ENCODE data around the gene DNMT3B. TPM values are rescaled to one million over a fixed set of nuclear protein-coding genes. Genes with fewer than 3 reads are reported as not detected.

Gene DNMT3B
- total and polyA plus RNA-seq, 9 donors, result 0.46 to 2.1 (median 0.80) TPM

DNA sequence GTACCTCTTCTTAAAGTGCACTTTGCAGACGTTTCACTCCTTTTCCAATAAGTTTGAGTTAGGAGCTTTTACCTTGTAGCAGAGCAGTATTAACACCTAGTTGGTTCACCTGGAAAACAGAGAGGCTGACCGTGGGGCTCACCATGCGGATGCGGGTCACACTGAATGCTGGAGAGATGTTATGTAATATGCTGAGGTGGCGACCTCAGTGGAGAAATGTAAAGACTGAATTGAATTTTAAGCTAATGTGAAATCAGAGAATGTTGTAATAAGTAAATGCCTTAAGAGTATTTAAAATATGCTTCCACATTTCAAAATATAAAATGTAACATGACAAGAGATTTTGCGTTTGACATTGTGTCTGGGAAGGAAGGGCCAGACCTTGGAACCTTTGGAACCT is 86.7 kb downstream of the DNMT3B start:
- DNase-seq, result no peak
- Histone ChIP-seq H3K27ac (no peak overlapping the region), H3K36me3 (no peaks in the 10 kb centered on the region), H3K4me3 (no peak overlapping the region), H3K4me1 (ENCODE audit: insufficient read depth) (no peaks in the 10 kb centered on the region), H3K27me3 (no peaks in the 10 kb centered on the region), H3K9me3 (no peaks in the 10 kb centered on the region)
- WGBS, 3 donors, result 87 to 90% (median 90%) methylated on average over 6 of the region's 6 CpGs
- intact Hi-C loops (cut with DNase I), result no loop called here
- TF ChIP-seq POLR2A (IDR thresholded peaks at IDR 0.05) (no peak), EP300 (IDR thresholded peaks at IDR 0.05) (no peak), CTCF (IDR thresholded peaks at IDR 0.05) (no peak)

- Histone ChIP-seq H3K9me3 (no peaks in the 10 kb centered on the region), H3K27ac (no peak overlapping the region), H3K4me1 (ENCODE audit: insufficient read depth) (no peaks in the 10 kb centered on the region), H3K36me3 (no peaks in the 10 kb centered on the region), H3K27me3 (no peaks in the 10 kb centered on the region), H3K4me3 (no peak overlapping the region)
- intact Hi-C loops (cut with DNase I), result no loop called here
- no peak for DNase-seq
- no peak for TF ChIP-seq POLR2A (IDR thresholded peaks at IDR 0.05)
- no peak for TF ChIP-seq CTCF (IDR thresholded peaks at IDR 0.05)
- no peak for TF ChIP-seq EP300 (IDR thresholded peaks at IDR 0.05)
- 73 to 82% (median 79%) methylated on average over 6 of the region's 6 CpGs for WGBS, 3 donors
Measured at GRCh38 chr20:32849577-32849976, 87.4 kb downstream of the DNMT3B start.

- Histone ChIP-seq H3K27me3 (no peaks in the 10 kb centered on the region), H3K4me1 (ENCODE audit: insufficient read depth) (no peaks in the 10 kb centered on the region), H3K9me3 (no peaks in the 10 kb centered on the region), H3K36me3 (no peaks in the 10 kb centered on the region), H3K4me3 (no peak overlapping the region), H3K27ac (no peak overlapping the region)
- WGBS, 3 donors, result 48 to 65% (median 54%) methylated on average over 7 of the region's 7 CpGs
- DNase-seq, result no peak
- intact Hi-C loops (cut with DNase I), result no loop called here
- TF ChIP-seq EP300 (IDR thresholded peaks at IDR 0.05) (no peak), CTCF (IDR thresholded peaks at IDR 0.05) (no peak), POLR2A (IDR thresholded peaks at IDR 0.05) (no peak)
Measured at GRCh38 chr20:32855387-32855786, 93.2 kb downstream of the DNMT3B start.

- no peaks in the 10 kb centered on the region for H3K4me1 ChIP-seq (ENCODE audit: insufficient read depth)
- no peak for DNase-seq
- H3K9me3 ChIP-seq, result no peaks in the 10 kb centered on the region
- TF ChIP-seq CTCF (IDR thresholded peaks at IDR 0.05), result no peak
- no peak for TF ChIP-seq POLR2A (IDR thresholded peaks at IDR 0.05)
- TF ChIP-seq EP300 (IDR thresholded peaks at IDR 0.05), result no peak
- no peak overlapping the region for H3K27ac ChIP-seq
- H3K27me3 ChIP-seq, result no peaks in the 10 kb centered on the region
- no peaks in the 10 kb centered on the region for H3K36me3 ChIP-seq
- 82 to 89% (median 83%) methylated on average over 2 of the region's 2 CpGs for WGBS, 3 donors
- intact Hi-C loops (cut with DNase I), result no loop called here
- H3K4me3 ChIP-seq, result no peak overlapping the region
Measured at GRCh38 chr20:32858189-32858588, 96.0 kb downstream of the DNMT3B start.

Other genes starting within 250 kb of the DNMT3B start
- 10 to 100 TPM in 5 of 7 donors, 1 to 10 TPM in 2; 3.3 to 17.1 (median 10.7) TPM for gene NOL4L, start 177.1 kb upstream of the DNMT3B start, total RNA-seq
- gene NOL4L, start 177.1 kb upstream of the DNMT3B start, polyA plus RNA-seq, result 1 to 10 TPM; 3.8 to 7.6 TPM
- 1 to 10 TPM in 1 of 7 donors, under 1 TPM in 5, not detected in 1; 0.11 to 1.1 (median 0.55) TPM for gene C20orf203, start 88.4 kb upstream of the DNMT3B start, total RNA-seq
- under 1 TPM; 0.08 to 0.28 TPM for gene C20orf203, start 88.4 kb upstream of the DNMT3B start, polyA plus RNA-seq
- 10 to 100 TPM; 14.2 to 38.4 (median 25.4) TPM for gene COMMD7, start 18.9 kb upstream of the DNMT3B start, total RNA-seq
- 10 to 100 TPM; 36.0 to 51.8 TPM for gene COMMD7, start 18.9 kb upstream of the DNMT3B start, polyA plus RNA-seq
- 10 to 100 TPM; 43.3 to 94.1 (median 83.2) TPM for gene MAPRE1, start 57.6 kb downstream of the DNMT3B start, total RNA-seq
- 100 to 1,000 TPM in 1 of 2 donors, 10 to 100 TPM in 1; 34.9 to 110 TPM for gene MAPRE1, start 57.6 kb downstream of the DNMT3B start, polyA plus RNA-seq
- gene EFCAB8, start 96.5 kb downstream of the DNMT3B start, total RNA-seq, result under 1 TPM in 2 of 7 donors, not detected in 5; 0.08 to 0.20 TPM
- gene EFCAB8, start 96.5 kb downstream of the DNMT3B start, polyA plus RNA-seq, result not detected
- not detected for gene SUN5, start 242.0 kb downstream of the DNMT3B start, total RNA-seq
- not detected for gene SUN5, start 242.0 kb downstream of the DNMT3B start, polyA plus RNA-seq
- gene BPIFB2, start 245.3 kb downstream of the DNMT3B start, total RNA-seq, result under 1 TPM in 1 of 7 donors, not detected in 6; 0.26 TPM
- gene BPIFB2, start 245.3 kb downstream of the DNMT3B start, polyA plus RNA-seq, result not detected